ENCODE results near the gene SPSB1.

GRCh38 chr1:9312168-9312720 is 19.6 kb downstream of the SPSB1 start:
- TF ChIP-seq POLR2A (IDR thresholded peaks at IDR 0.05; ENCODE audit: low read depth, low read length) (no peak), LARP7 (IDR thresholded peaks at IDR 0.05) (no peak)

All from GM12878 (cell line).